Sigmoid colon (tissue), 4 donors: ENCODE data around the gene GRM4.

Experiments used
- EP300 ChIP-seq, 4 donors: sonication (generic); formaldehyde crosslinking; IDR thresholded peaks; one replicate each; pipeline ENCODE4 v1.6.1; 2017; ENCODE audit warnings: antibody characterized with exemption in 4 of 4
- POLR2AphosphoS5 ChIP-seq, 4 donors: sonication (generic); formaldehyde crosslinking; IDR thresholded peaks; one replicate each; pipeline ENCODE4 v1.6.1; 2017; ENCODE audit warnings: antibody characterized with exemption in 4 of 4
- TF ChIP-seq, protein P1 (sequence below), 4 experiments: fragments of 450-650 bp in 3 of 4; fragments of 200-600 bp in 1 of 4; IDR thresholded peaks; one replicate each; pipeline ENCODE4 v1.5.1; 2016 to 2019; ENCODE audit warnings: antibody characterized with exemption in 4 of 4, mild to moderate bottlenecking in 3 of 4, moderate library complexity in 2 of 4

DNA sequence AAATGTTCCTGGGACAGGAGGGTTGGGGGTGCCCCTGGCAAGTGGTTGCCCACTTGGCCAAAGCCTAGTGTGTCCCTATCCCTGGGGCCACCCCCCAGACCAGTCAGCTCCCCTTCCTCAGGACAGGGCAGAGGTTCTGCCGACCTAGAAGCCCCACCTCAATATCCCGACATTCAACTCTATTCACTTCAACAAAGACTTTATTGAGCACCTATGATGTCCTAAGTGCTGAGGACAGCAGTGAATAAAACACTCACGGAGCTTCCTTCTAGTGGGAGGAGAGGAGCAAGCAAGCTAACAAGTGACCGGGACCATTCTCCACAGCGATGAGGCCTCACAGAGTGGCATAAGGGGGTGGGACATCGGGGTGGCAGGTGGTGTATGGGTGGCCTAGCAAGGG is 52.7 kb downstream of the GRM4 start:
- no peak for TF ChIP-seq POLR2AphosphoS5 (IDR thresholded peaks at IDR 0.05)
- TF ChIP-seq, protein P1, sequence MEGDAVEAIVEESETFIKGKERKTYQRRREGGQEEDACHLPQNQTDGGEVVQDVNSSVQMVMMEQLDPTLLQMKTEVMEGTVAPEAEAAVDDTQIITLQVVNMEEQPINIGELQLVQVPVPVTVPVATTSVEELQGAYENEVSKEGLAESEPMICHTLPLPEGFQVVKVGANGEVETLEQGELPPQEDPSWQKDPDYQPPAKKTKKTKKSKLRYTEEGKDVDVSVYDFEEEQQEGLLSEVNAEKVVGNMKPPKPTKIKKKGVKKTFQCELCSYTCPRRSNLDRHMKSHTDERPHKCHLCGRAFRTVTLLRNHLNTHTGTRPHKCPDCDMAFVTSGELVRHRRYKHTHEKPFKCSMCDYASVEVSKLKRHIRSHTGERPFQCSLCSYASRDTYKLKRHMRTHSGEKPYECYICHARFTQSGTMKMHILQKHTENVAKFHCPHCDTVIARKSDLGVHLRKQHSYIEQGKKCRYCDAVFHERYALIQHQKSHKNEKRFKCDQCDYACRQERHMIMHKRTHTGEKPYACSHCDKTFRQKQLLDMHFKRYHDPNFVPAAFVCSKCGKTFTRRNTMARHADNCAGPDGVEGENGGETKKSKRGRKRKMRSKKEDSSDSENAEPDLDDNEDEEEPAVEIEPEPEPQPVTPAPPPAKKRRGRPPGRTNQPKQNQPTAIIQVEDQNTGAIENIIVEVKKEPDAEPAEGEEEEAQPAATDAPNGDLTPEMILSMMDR (IDR thresholded peaks at IDR 0.05) = no peak
- TF ChIP-seq EP300 (IDR thresholded peaks at IDR 0.05) = no peak
